ENCODE results near the gene SEC23B.
"Not testable (repeated sequence)": the region's sequence is repeated elsewhere in the genome, so short reads cannot be mapped to it uniquely, and the experiment has no call there.

Gene SEC23B

GRCh38 chr20:18507218-18508191 is at the start of gene SEC23B:
SEC23B (plus strand) TSS chr20:18507940; CDS start chr20:18510836, 2,896 bp downstream.
- peak; percentile 96 for DNase-seq (ENCODE audit: low read depth, low spot score)

- no peak for DNase-seq (ENCODE audit: low read depth, low spot score)
Observed at GRCh38 chr20:18465536-18466200, 42.1 kb upstream of the SEC23B start.

GRCh38 chr20:18466574-18466893 is 41.2 kb upstream of the SEC23B start:
- no peak for DNase-seq (ENCODE audit: low read depth, low spot score)

- peak; percentile 85 for DNase-seq (ENCODE audit: low read depth, low spot score)
Observed at GRCh38 chr20:18466894-18467730, 40.6 kb upstream of the SEC23B start, which contains the start of the genes DZANK1 and POLR3F. DZANK1 (minus strand) TSS chr20:18467030; CDS start chr20:18465358, 1,672 bp downstream. POLR3F (plus strand) TSS chr20:18467390; CDS start chr20:18467507, 117 bp downstream.

- no peak for DNase-seq (ENCODE audit: low read depth, low spot score)
Observed at GRCh38 chr20:18477218-18477617, 30.5 kb upstream of the SEC23B start.

GRCh38 chr20:18477821-18478220 is 29.9 kb upstream of the SEC23B start:
- no peak for DNase-seq (ENCODE audit: low read depth, low spot score)

GRCh38 chr20:18481596-18481995 is 26.1 kb upstream of the SEC23B start:
- DNase-seq (ENCODE audit: low read depth, low spot score), result no peak

- DNase-seq (ENCODE audit: low read depth, low spot score), result no peak
Observed at GRCh38 chr20:18488301-18488700, 19.4 kb upstream of the SEC23B start.

GRCh38 chr20:18496042-18496441 is 11.7 kb upstream of the SEC23B start:
- no peak for DNase-seq (ENCODE audit: low read depth, low spot score)

GRCh38 chr20:18496740-18497592 is 10.8 kb upstream of the SEC23B start, which contains the start of gene RBBP9:
RBBP9 (minus strand) TSS chr20:18497225; CDS start chr20:18497167, 58 bp downstream.
- peak; percentile 41 for DNase-seq (ENCODE audit: low read depth, low spot score)

- DNase-seq (ENCODE audit: low read depth, low spot score), result no peak
Observed at GRCh38 chr20:18497603-18498002, 10.1 kb upstream of the SEC23B start.

GRCh38 chr20:18501672-18502071 is 6.1 kb upstream of the SEC23B start:
- DNase-seq (ENCODE audit: low read depth, low spot score), result not testable (repeated sequence)

GRCh38 chr20:18504479-18505060 is 3.2 kb upstream of the SEC23B start:
- no peak for DNase-seq (ENCODE audit: low read depth, low spot score)

GRCh38 chr20:18506744-18507143 is 996 bp upstream of the SEC23B start:
- no peak for DNase-seq (ENCODE audit: low read depth, low spot score)

GRCh38 chr20:18511571-18511970 is 3.8 kb downstream of the SEC23B start:
- DNase-seq (ENCODE audit: low read depth, low spot score), result no peak

- DNase-seq (ENCODE audit: low read depth, low spot score), result no peak
Observed at GRCh38 chr20:18513208-18513607, 5.5 kb downstream of the SEC23B start.

- no peak for DNase-seq (ENCODE audit: low read depth, low spot score)
Observed at GRCh38 chr20:18514127-18514526, 6.4 kb downstream of the SEC23B start.

- no peak for DNase-seq (ENCODE audit: low read depth, low spot score)
Observed at GRCh38 chr20:18515973-18516372, 8.2 kb downstream of the SEC23B start.

- DNase-seq (ENCODE audit: low read depth, low spot score), result not testable (repeated sequence)
Observed at GRCh38 chr20:18522066-18522465, 14.3 kb downstream of the SEC23B start.

GRCh38 chr20:18523066-18523465 is 15.3 kb downstream of the SEC23B start:
- no peak for DNase-seq (ENCODE audit: low read depth, low spot score)
